ENCODE results near the gene MAF.

DNA sequence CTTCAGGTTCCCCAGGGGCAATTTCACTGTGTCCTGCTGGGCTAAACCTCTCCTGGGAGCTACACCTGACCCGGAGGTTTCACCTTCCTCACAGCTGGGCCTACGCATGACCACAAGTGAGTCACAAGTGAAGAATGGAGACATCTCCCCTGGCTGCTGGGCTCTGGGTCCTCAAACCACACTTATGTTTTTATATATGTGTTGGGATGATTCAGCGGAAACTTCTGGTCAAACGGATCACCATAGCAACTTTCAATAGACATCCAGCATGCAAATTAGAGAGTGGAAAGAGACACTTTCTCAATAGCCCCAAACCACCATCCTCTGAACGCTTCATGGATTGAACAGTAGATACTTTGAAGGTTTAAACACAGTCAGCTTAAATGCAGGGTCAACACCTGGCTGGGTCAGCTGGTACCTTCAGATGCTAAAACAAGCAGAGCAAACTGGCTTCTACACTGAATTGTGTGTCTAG is 28.0 kb upstream of the MAF start:
- TF ChIP-seq, protein P1, sequence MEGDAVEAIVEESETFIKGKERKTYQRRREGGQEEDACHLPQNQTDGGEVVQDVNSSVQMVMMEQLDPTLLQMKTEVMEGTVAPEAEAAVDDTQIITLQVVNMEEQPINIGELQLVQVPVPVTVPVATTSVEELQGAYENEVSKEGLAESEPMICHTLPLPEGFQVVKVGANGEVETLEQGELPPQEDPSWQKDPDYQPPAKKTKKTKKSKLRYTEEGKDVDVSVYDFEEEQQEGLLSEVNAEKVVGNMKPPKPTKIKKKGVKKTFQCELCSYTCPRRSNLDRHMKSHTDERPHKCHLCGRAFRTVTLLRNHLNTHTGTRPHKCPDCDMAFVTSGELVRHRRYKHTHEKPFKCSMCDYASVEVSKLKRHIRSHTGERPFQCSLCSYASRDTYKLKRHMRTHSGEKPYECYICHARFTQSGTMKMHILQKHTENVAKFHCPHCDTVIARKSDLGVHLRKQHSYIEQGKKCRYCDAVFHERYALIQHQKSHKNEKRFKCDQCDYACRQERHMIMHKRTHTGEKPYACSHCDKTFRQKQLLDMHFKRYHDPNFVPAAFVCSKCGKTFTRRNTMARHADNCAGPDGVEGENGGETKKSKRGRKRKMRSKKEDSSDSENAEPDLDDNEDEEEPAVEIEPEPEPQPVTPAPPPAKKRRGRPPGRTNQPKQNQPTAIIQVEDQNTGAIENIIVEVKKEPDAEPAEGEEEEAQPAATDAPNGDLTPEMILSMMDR (IDR thresholded peaks at IDR 0.05), result no peak
- no peak for TF ChIP-seq POLR2A (IDR thresholded peaks at IDR 0.05)
- TF ChIP-seq EP300 (IDR thresholded peaks at IDR 0.05), result no peak
